ENCODE measurements around the gene ZACN. TPM values are rescaled to one million over a fixed set of nuclear protein-coding genes. Genes with fewer than 3 reads are reported as not detected.

ZACN gene
- total RNA-seq, 1 donor: 0.21 TPM

DNA sequence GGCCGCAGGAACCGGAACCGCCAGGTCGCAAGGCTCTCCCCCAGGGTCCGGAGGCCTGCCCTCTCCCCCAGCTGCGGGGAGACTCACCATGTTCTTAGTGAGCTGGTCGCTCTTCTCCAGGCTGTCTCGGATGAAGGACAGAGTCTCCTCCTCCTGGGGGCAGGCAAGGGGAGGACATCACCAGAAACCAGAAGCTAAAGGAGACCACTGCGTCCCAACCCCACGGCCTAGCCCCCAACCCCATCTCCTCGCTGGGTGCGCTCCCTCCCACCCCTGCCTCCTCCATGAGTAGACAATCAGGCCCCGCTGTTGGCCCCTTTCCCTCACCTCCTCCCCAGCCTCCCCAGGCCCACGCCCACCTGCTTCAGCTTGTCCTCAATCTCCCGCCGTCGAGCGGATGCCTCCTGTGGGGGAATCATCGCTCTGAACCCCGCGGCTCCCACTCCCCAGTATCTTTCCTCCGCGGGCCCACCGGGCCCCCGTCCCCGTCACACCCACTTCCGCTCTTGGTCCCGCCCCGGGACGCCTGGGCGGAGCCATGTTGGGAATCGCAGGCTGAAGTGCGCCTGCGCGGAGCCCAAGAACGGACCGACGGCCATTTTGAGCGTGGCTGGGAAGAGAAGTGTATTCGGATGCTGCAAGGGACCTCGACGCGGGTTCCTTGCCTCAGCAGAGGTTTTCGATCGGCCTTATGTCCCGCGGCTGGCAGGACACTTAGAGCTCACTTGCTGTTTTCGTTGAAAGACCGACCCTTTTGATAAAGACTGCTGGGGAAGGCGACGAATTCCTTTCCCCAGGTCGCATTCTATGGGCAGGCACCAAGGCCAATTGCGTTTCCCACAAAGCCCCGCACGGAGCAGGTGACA is 24.5 kb downstream of the ZACN start, which contains the start of gene EXOC7:
EXOC7 (minus strand) TSS at position 514 of the 866 bp plus-strand sequence; CDS start at position 419, 95 bp downstream.
- Histone ChIP-seq H3K4me3 (ENCODE audit: low read length) (peak within 1 kb of the TSS; percentile 86), H3K27me3 (ENCODE audit: insufficient read depth, low read length) (no peaks in the 10 kb centered on the region), H3K9me3 (ENCODE audit: low read depth, low read length) (no peaks in the 10 kb centered on the region), H3K4me1 (ENCODE audit: insufficient read depth, low read length) (peaks cover 42% of the 10 kb centered on the region)

DNA sequence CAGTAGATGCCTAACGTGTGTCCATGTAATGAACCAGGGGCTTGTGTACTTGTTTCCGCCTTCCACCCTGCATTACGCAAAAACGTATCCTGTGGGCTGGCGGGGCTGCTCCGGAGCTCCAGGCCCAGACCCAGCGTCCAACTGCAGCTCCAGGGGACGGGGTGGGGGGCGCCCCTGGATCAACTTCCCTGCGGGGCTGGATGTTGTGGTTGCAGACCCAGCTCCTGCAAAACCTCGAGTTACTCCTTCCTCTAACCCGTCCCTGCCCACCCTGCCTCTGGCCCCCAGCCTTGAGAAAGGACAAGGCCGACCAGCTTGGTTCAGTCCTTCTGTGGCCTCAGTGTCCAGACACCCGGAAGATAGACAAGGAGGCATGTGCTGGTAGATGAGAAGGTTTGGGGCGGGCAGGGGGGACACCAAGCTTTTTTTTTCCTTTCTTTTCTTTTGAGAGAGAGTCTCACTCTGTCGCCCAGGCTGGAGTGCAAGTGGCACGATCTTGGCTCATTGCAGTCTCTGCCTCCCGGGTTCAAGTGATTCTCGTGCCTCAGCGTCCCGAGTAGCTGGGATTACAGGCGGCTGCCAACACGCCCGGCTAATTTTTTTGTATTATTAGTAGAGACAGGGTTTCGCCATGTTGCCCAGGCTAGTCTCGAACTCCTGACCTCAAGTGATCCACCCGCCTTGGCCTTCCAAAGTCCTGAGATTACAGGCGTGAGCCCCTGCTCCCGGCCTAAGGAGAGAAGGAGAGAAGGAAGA is 25.3 kb downstream of the ZACN start:
- Histone ChIP-seq H3K4me3 (ENCODE audit: low read length) (peak overlapping the region; percentile 86), H3K9me3 (ENCODE audit: low read depth, low read length) (no peaks in the 10 kb centered on the region), H3K4me1 (ENCODE audit: insufficient read depth, low read length) (peaks cover 42% of the 10 kb centered on the region), H3K27me3 (ENCODE audit: insufficient read depth, low read length) (no peaks in the 10 kb centered on the region)

DNA sequence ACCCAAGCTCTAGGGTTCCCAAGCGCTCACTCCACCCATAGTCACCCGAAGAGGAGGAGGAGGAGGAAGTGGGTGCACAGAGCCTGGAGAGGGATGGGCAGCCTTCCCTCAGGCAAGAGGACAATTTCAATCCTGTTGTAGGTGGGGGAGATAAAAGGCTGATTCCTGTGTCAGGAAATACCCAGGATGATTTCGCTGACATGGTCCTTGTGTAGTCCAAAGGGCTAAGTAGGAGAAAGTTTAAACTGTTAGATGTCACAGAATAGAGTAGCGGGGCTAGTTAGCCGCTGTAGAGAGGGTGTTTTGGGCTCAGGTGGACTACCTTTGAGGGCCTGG is 25.9 kb downstream of the ZACN start:
- Histone ChIP-seq H3K4me3 (ENCODE audit: low read length) (no peak overlapping the region), H3K9me3 (ENCODE audit: low read depth, low read length) (no peaks in the 10 kb centered on the region), H3K27me3 (ENCODE audit: insufficient read depth, low read length) (no peaks in the 10 kb centered on the region), H3K4me1 (ENCODE audit: insufficient read depth, low read length) (peaks cover 42% of the 10 kb centered on the region)

DNA sequence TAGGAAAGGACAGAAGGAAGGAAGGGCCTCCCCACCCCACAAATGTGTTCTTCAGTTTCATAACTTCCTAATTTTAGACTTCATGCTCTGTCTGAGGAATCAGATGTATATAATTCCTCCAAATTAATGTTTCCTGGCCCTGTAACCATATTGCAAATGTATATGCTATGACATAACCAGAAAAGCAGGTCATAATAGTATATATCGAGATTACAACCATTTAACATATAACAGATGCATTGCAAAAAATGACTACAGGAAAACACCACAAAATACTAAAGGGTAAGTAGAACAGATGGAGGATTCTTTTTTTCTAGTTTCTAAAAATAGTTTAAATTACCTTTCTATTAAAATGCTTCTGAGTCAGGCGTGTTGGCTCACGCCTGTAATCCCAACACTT is 27.7 kb downstream of the ZACN start:
- Histone ChIP-seq H3K9me3 (ENCODE audit: low read depth, low read length) (no peaks in the 10 kb centered on the region), H3K27me3 (ENCODE audit: insufficient read depth, low read length) (no peaks in the 10 kb centered on the region), H3K4me3 (ENCODE audit: low read length) (no peak overlapping the region), H3K4me1 (ENCODE audit: insufficient read depth, low read length) (peaks cover 39% of the 10 kb centered on the region)

DNA sequence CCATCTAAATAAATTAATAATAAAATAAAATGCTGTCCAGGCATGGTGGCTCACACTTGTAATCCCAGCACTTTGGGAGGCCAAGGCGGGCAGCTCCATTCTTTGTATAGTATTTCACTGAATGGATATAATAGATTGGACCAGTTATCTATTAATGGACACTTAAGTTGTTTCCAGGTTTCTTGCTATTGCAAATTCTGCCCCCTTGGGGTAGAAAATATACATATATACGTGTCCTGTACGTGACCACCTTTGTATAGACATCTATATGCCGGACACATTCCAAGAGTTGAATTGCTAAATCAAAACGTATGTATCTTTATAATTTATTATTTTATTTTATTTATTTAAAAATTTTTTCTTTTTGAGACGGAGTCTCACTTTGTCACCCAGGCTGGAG is 28.5 kb downstream of the ZACN start:
- Histone ChIP-seq H3K4me3 (ENCODE audit: low read length) (no peak overlapping the region), H3K27me3 (ENCODE audit: insufficient read depth, low read length) (no peaks in the 10 kb centered on the region), H3K4me1 (ENCODE audit: insufficient read depth, low read length) (peaks cover 32% of the 10 kb centered on the region), H3K9me3 (ENCODE audit: low read depth, low read length) (no peaks in the 10 kb centered on the region)

DNA sequence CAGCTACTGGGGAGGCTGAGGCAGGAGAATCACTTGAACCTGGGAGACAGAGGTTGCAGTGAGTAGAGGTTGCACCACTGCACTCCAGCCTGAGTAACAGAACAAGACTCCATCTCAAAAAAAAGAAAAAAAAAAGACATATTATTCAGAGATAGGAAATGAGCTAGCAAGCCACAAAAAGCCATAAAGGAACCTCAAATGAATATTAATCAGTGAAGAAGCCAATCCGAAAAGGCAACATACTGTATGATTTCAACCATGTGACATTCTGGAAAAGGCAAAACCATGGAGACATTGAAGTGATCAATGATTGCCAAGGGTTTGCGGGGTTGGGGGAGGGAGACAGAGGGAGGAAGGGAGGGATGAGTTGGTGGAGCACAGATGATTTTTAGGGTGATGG is 33.0 kb downstream of the ZACN start:
- peaks cover 1% of the 10 kb centered on the region for H3K4me1 ChIP-seq (ENCODE audit: insufficient read depth, low read length)
- no peak overlapping the region for H3K4me3 ChIP-seq (ENCODE audit: low read length)
- H3K9me3 ChIP-seq (ENCODE audit: low read depth, low read length): no peaks in the 10 kb centered on the region
- H3K27me3 ChIP-seq (ENCODE audit: insufficient read depth, low read length): no peaks in the 10 kb centered on the region

DNA sequence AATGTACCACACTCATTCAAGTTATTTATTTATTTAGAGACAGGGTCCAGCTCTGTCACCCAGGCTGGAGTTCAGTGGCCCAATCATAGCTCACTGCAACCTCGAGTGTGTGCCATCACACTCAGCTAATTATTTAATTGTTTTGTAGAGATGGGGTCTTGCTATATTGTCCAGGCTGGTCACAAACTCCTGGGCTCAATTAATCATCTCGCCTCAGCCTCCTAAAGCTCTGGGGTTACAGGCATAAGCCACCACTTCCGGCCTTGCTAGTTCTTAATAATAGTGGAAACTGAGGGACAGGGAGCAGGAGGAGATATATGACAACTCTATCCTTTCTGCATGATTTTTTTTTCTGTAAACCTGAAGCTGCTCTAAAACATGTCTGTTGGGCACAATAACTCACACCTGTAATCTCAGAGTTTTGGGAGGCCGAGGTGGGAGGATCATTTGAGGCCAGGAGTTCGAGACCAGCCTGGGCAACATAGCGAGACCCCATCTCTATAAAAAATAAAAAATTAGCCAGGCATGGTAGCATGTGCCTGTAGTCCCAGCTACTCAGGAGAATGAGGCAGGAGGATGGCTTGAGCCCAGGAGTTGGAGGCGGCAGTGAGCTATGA is 36.3 kb downstream of the ZACN start:
- Histone ChIP-seq H3K4me3 (ENCODE audit: low read length) (no peak overlapping the region), H3K4me1 (ENCODE audit: insufficient read depth, low read length) (no peaks in the 10 kb centered on the region), H3K27me3 (ENCODE audit: insufficient read depth, low read length) (no peaks in the 10 kb centered on the region), H3K9me3 (ENCODE audit: low read depth, low read length) (no peaks in the 10 kb centered on the region)

DNA sequence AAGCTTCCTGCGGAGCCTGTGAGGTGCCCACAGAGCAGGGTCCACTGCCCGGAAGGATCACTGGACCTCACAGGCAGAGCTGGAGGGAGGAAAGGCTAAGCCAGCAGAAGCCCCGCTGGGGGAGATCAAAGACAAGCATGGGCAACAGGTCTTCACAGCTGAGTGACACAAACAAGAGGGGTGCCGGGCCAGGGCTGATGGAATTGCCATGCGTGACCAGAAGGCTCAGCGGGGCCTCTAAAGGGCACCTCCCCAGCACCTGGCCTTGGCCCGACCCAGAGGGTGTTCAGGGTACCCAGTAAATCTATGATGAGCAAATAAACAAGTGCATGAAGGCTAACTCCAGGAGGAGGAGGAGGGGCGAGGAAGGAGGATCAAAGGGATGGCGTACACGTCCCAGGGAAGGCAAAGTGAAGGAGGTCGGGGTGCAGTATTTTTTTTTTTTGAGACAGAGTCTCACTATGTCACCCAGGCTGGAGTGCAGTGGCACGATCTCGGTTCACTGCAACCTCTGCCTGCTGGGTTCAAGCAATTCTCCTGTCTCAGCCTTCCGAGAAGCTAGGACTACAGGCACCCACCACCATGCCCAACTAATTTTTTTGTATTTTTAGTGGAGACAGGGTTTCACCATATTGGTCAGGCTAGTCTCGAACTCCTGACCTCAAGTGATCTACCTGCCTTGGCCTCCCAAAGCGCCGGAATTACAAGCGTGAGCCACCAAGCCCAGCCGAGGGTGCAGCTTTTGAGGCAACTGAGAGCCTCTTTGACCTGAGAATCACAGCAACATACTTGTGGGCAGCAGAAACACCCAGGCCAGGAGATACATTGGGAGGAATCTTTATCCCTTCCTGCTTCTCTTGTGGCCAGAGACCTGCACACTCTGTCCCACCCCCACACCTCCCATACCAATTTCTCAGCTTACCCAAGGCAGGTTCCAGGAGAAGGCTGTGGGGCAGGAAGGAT is 40.7 kb downstream of the ZACN start:
- Histone ChIP-seq H3K9me3 (ENCODE audit: low read depth, low read length) (no peaks in the 10 kb centered on the region), H3K4me3 (ENCODE audit: low read length) (no peak overlapping the region)

DNA sequence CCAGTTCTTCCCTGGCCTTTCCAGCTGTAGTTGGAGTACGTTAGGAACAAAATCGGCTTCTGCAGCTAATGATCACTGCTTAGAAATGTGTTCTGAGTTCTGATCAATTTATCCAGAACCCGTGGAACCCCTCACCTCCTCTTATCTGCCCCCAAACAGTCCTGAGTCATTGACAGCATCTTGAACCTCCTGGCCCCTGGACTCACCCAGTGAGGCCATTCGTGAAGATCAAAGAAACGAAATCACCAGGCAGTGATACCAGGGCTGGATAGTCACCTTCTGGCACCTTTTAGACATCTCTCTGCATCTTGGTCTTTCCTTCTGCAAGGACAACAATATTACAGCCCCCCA is 41.7 kb downstream of the ZACN start:
- Histone ChIP-seq H3K9me3 (ENCODE audit: low read depth, low read length) (no peaks in the 10 kb centered on the region), H3K4me1 (ENCODE audit: insufficient read depth, low read length) (peaks cover 21% of the 10 kb centered on the region), H3K4me3 (ENCODE audit: low read length) (no peak overlapping the region), H3K27me3 (ENCODE audit: insufficient read depth, low read length) (no peaks in the 10 kb centered on the region)

More for the DNA sequence above, 40.7 kb downstream of the ZACN start:
- H3K4me1 ChIP-seq (ENCODE audit: insufficient read depth, low read length): peaks cover 21% of the 10 kb centered on the region
- H3K27me3 ChIP-seq (ENCODE audit: insufficient read depth, low read length): no peaks in the 10 kb centered on the region

DNA sequence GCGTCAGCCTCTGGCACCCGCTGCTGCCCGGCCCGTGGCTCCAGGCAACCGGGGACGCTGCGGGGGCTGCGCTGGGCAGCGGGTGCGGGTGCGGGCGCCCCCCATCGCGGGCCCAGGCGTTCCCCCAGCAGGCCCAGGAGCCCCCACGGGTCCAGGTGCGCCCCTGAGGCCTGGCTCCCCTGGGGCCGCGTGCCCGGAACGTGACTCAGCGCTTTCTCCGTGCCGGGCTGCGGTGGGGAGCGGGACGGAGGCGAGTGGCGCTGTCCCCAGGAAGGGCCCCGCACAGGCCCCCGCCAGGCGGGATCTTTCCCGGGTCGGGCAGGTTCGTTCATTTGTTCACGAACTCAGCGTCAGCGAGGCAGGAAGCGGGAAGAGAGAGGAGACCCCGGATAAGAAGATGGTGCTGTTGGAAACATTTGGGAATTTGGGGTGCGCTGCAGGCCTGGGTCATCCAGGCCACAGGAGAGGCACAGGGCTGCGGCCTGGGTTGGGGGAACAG is 43.0 kb downstream of the ZACN start:
- H3K9me3 ChIP-seq (ENCODE audit: low read depth, low read length): no peaks in the 10 kb centered on the region
- H3K27me3 ChIP-seq (ENCODE audit: insufficient read depth, low read length): no peaks in the 10 kb centered on the region
- peak overlapping the region; percentile 13 for H3K4me3 ChIP-seq (ENCODE audit: low read length)
- peaks cover 21% of the 10 kb centered on the region for H3K4me1 ChIP-seq (ENCODE audit: insufficient read depth, low read length)

DNA sequence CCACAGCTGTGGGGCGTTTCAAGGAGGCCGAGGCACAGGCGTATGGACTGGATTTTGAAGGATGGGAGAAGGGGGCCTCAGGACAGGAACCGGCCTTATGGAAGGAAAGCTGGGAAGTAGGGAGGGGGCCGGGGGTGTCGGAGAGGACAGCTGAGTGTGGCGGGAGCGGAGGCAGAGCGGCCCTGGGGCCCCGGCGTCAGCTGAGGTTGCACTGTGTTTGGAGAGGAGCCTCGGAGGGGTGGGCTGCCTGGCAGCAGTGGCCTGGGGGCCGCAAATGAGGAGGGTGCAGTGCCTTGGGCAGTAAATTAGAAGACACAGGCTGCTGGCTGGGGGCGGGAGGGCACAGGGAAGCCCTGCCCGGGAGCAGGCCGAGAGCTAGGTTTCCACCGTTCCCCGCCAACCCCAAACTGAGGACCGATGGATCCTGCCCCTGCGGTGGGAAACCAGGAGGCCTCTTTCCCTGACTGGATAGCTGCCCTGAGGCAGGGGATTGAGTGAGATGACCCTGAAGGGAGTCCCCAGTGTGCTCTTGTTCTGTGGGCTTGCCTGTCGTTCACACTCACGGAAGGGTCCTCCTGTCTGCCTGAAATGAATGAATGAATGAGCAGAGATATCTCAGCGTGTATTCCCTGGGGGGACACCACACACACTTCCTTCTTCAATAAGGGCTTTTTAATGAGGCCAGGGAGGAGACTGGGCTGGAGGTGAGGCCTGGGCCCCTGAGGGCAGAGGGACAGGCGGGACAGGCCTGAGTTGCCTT is 43.6 kb downstream of the ZACN start:
- no peak overlapping the region for H3K4me3 ChIP-seq (ENCODE audit: low read length)
- peaks cover 21% of the 10 kb centered on the region for H3K4me1 ChIP-seq (ENCODE audit: insufficient read depth, low read length)
- no peaks in the 10 kb centered on the region for H3K27me3 ChIP-seq (ENCODE audit: insufficient read depth, low read length)
- H3K9me3 ChIP-seq (ENCODE audit: low read depth, low read length): no peaks in the 10 kb centered on the region

DNA sequence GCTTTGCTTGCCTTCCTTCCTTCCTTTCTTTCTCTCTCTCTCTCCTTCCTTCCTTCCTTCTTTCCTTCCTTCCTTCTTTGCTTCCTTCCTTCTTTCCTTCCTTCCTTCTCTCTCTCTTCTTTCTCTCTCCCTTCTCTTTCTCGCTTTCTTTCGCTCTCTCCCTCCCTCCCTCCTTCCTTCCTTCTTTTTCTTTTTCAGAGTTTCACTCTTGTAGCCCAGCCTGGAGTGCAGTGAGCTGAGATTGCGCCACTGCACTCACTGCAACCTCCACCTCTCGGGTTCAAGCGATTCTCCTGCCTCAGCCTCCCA is 44.2 kb downstream of the ZACN start:
- H3K4me1 ChIP-seq (ENCODE audit: insufficient read depth, low read length): peaks cover 21% of the 10 kb centered on the region
- H3K9me3 ChIP-seq (ENCODE audit: low read depth, low read length): no peaks in the 10 kb centered on the region
- H3K4me3 ChIP-seq (ENCODE audit: low read length): no peak overlapping the region
- H3K27me3 ChIP-seq (ENCODE audit: insufficient read depth, low read length): no peaks in the 10 kb centered on the region

DNA sequence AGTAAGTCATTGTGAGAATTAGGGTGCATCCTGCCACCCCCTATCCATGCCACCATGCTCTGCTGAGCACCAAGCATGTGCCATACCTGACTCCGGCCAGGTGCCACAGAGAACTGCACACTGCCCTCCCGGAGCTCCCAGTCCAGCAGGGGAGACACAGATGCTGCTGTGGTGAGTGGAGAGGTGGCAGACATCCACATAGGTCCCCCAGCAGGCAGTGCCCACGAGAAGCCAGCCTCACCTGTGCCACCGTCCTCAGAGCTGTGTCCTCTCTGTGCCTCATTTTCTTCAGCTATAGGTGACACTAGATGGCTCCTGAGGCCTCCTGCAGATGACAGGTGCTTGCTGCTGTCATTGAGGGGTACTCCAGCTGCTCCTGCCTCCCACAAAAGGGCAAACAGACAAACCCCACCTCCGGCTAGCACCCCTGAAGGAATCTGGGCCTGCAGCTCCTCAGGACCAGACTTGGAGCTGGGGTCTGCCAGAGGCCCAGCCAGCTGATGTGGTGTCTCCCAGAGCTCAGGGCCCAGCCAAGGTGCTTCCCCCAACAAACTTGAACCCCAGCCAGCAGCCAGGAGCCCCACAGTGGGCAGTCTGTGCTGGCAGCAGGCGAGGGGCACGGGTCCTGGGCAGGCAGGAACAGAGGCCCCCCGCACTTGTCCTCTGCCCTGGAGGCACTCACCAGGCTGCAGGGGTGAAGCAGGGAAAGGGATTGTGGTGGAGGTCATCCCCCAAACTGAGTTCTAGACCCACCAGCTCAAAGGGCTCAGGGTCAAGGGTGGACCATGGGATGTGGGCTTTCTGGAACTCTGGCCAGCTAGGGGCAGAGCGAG is 45.0 kb downstream of the ZACN start:
- Histone ChIP-seq H3K9me3 (ENCODE audit: low read depth, low read length) (no peaks in the 10 kb centered on the region), H3K27me3 (ENCODE audit: insufficient read depth, low read length) (no peaks in the 10 kb centered on the region), H3K4me3 (ENCODE audit: low read length) (no peak overlapping the region), H3K4me1 (ENCODE audit: insufficient read depth, low read length) (peaks cover 21% of the 10 kb centered on the region)

Measured in mononuclear cell (primary cell).